B cell (primary cell): ENCODE results near the gene CEMIP2. TPM values are rescaled to one million over a fixed set of nuclear protein-coding genes. Genes with fewer than 3 reads are reported as not detected.
A peak's percentile ranks its signal among the peaks of the same experiment; 100 is the strongest.

Experiments
- ATAC-seq: fragments of 200-7000 bp; cut with Tn5 transposase; one replicate; pipeline ENCODE4 v1.10.0; 2021; ENCODE audit warnings: low read depth, mild to moderate bottlenecking, moderate number of reproducible peaks, moderate library complexity
- CTCF ChIA-PET: fragments of 350-600 bp; sonication (Branson Sonifier 250); formaldehyde crosslinking; loops from one replicate; lab custom pipeline; 2021; ENCODE audit warnings: antibody characterized with exemption, inconsistent platforms; lab: Charles Lee
- POLR2A ChIA-PET: fragments of 350-600 bp; sonication (Branson Sonifier 250); formaldehyde crosslinking; loops from one replicate; lab custom pipeline; 2021; ENCODE audit warnings: antibody characterized with exemption; lab: Charles Lee
- DNase-seq: peaks from one replicate; pipeline ENCODE4 v3.0.0; 2013
- H2AFZ ChIP-seq: 2 replicates; pipeline ENCODE4 v1.6.1; 2012; ENCODE audit warnings: mild to moderate bottlenecking, low read depth, low read length; ENCODE audit not compliant: insufficient read depth, poor library complexity, severe bottlenecking
- H3K27ac ChIP-seq, 2 donors: 1 replicate in 1 of 2; 2 replicates in 1 of 2; pipeline ENCODE4 v1.5.1; 2012 to 2013; ENCODE audit warnings: low read length in 2 of 2, mild to moderate bottlenecking in 2 of 2, moderate library complexity in 1 of 2
- H3K27me3 ChIP-seq, 4 experiments: fragments of 200-600 bp in 1 of 4; sonication (generic) in 1 of 4; replicated peaks in 1 of 4; 1 replicate in 2 of 4; 2 replicates in 2 of 4; pipeline versions ENCODE4 v1.6.1 to v1.7.0; 2013 to 2016; ENCODE audit warnings: low read length in 3 of 4, mild to moderate bottlenecking in 2 of 4, mixed read lengths in 1 of 4, moderate library complexity in 1 of 4; ENCODE audit not compliant: insufficient read depth in 4 of 4, control insufficient read depth in 3 of 4; ENCODE audit errors: control extremely low read depth in 1 of 4
- H3K36me3 ChIP-seq, 2 experiments: replicated peaks in 1 of 2; 1 replicate in 1 of 2; 2 replicates in 1 of 2; pipeline versions ENCODE4 v1.6.1 to v1.7.1; 2013; ENCODE audit warnings: low read length in 1 of 2; ENCODE audit not compliant: insufficient read depth in 2 of 2, control insufficient read depth in 1 of 2; ENCODE audit errors: control extremely low read depth in 1 of 2, extremely low read depth in 1 of 2
- H3K4me1 ChIP-seq, 2 donors: fragments of 200-600 bp in 1 of 2; sonication (generic) in 1 of 2; 1 replicate in 1 of 2; 2 replicates in 1 of 2; pipeline versions ENCODE4 v1.5.1 to v1.6.1; 2013 to 2017; ENCODE audit warnings: low read length in 2 of 2; ENCODE audit not compliant: control insufficient read depth in 2 of 2, insufficient read depth in 2 of 2
- H3K4me2 ChIP-seq: replicated peaks from 2 replicates; pipeline ENCODE3; 2012; ENCODE audit warnings: mild to moderate bottlenecking, low read depth, low read length; ENCODE audit not compliant: poor library complexity, severe bottlenecking
- H3K4me3 ChIP-seq, 5 experiments: fragments of 200-600 bp in 1 of 5; sonication (generic) in 1 of 5; 1 replicate in 3 of 5; 2 replicates in 2 of 5; pipeline versions ENCODE4 v1.5.1 to v1.7.0; 2011 to 2016; ENCODE audit warnings: low read length in 4 of 5, mild to moderate bottlenecking in 4 of 5, low read depth in 2 of 5, control low read depth in 1 of 5, moderate library complexity in 1 of 5; ENCODE audit not compliant: insufficient read depth in 1 of 5; ENCODE audit errors: control extremely low read depth in 1 of 5, extremely low read depth in 1 of 5
- H3K79me2 ChIP-seq: fragments of 200-600 bp; sonication (generic); one replicate; pipeline ENCODE4 v1.6.0; 2016; ENCODE audit warnings: low read length; ENCODE audit not compliant: control insufficient read depth, insufficient read depth
- H3K9ac ChIP-seq: fragments of 200-600 bp; sonication (generic); 2 replicates; pipeline ENCODE4 v1.6.1; 2017; ENCODE audit warnings: mild to moderate bottlenecking, low read length, moderate library complexity
- H3K9me3 ChIP-seq, 3 donors: one replicate each; pipeline versions ENCODE4 v1.6.1 to v1.7.1; 2013; ENCODE audit warnings: low read length in 2 of 3; ENCODE audit not compliant: control insufficient read depth in 2 of 3, insufficient read depth in 1 of 3; ENCODE audit errors: control extremely low read depth in 1 of 3
- H4K20me1 ChIP-seq: 2 replicates; pipeline ENCODE4 v1.6.0; 2012; ENCODE audit warnings: mild to moderate bottlenecking, low read length; ENCODE audit not compliant: insufficient read depth, control insufficient read depth, poor library complexity, severe bottlenecking
- H3K27ac Mint-ChIP-seq: one replicate; pipeline ENCODE4 v1.8.0; 2021; ENCODE audit warnings: mixed read lengths
- H3K27me3 Mint-ChIP-seq: one replicate; pipeline ENCODE4 v1.8.0; 2021; ENCODE audit warnings: mixed read lengths
- H3K4me1 Mint-ChIP-seq: one replicate; pipeline ENCODE4 v1.8.0; 2021; ENCODE audit warnings: mixed read lengths
- H3K4me3 Mint-ChIP-seq: one replicate; pipeline ENCODE4 v1.8.0; 2021; ENCODE audit warnings: mixed read lengths
- H3K9me3 Mint-ChIP-seq: one replicate; pipeline ENCODE4 v1.8.0; 2022; ENCODE audit warnings: mixed read lengths; ENCODE audit not compliant: insufficient read depth
- CTCF ChIP-seq: fragments of 200-600 bp; IDR thresholded peaks from one replicate; pipeline ENCODE4 v1.8.0; 2022; ENCODE audit warnings: antibody characterized with exemption, mild to moderate bottlenecking
- EZH2 ChIP-seq: IDR thresholded peaks from 2 replicates; pipeline ENCODE4 v1.6.1; 2012; ENCODE audit warnings: borderline replicate concordance, low read depth, mild to moderate bottlenecking, moderate library complexity, low read length; ENCODE audit not compliant: insufficient read depth, poor library complexity, severe bottlenecking
- WGBS: methylation state at CpG from one replicate; pipeline ENCODE4 v1.1.5; 2013; ENCODE audit warnings: missing lambda C conversion rate; ENCODE audit not compliant: insufficient coverage; 5-methylcytosine and 5-hydroxymethylcytosine counted together
- intact Hi-C: fragments of 100-400 bp; cut with micrococcal nuclease; formaldehyde crosslinking; loops from one replicate; pipeline ENCODE4 v1.10.0; 2022
- polyA plus RNA-seq: library from polyadenylated mRNA; depleted of rRNA; stranded (reverse); fragments of >200 nt; gene quantifications from 2 replicates; pipeline ENCODE4 v1.2.3, GENCODE V29; 2012
- total RNA-seq, 2 donors: library from RNA; stranded (reverse); fragments of 120-200 nt in 1 of 2; gene quantifications; 1 replicate in 1 of 2; 2 replicates in 1 of 2; pipeline versions ENCODE4 v1.2.3 to v1.2.4, GENCODE V29; 2013 to 2022

The CEMIP2 gene
- total and polyA plus RNA-seq, 2 donors (not counting 1 experiment from before 2014, with no cell fraction given): 35.4 to 90.6 TPM

GRCh38 chr9:71754151-71754550 lies 14.2 kb downstream of the CEMIP2 start:
- peaks cover 76% of the 10 kb centered on the region for H3K79me2 ChIP-seq
- CTCF ChIA-PET: no interaction called here
- POLR2A ChIA-PET: no interaction called here

GRCh38 chr9:71752928-71753327 lies 15.4 kb downstream of the CEMIP2 start:
- H3K9ac ChIP-seq: no peak overlapping the region
- no peak overlapping the region for H3K4me3 Mint-ChIP-seq
- ATAC-seq (no peak), DNase-seq (no peak)
- H3K79me2 ChIP-seq: peaks cover 64% of the 10 kb centered on the region
- peaks cover 50% of the 10 kb centered on the region for H3K4me1 Mint-ChIP-seq
- H3K4me3 ChIP-seq: no peak overlapping the region
- H3K27me3 ChIP-seq: no peaks in the 10 kb centered on the region
- peaks cover 4 to 21% of the 10 kb centered on the region in 2 experiments for H3K36me3 ChIP-seq
- no peaks in the 10 kb centered on the region for H3K27me3 Mint-ChIP-seq
- no peak overlapping the region for H2AFZ ChIP-seq
- ChIA-PET POLR2A (no interaction called here), CTCF (interaction anchor here (1.8 kb wide), 1 partner anchor 12 kb away, joined by 4 read pairs; no protein-coding TSS in a partner anchor)
- H3K9me3 ChIP-seq: no peaks in the 10 kb centered on the region
- H3K4me1 ChIP-seq: peaks cover 9 to 15% of the 10 kb centered on the region in 2 donors
- TF ChIP-seq EZH2: no peak
- TF ChIP-seq CTCF: no peak
- no peak overlapping the region for H3K4me2 ChIP-seq
- H3K27ac ChIP-seq: peak overlapping the region in 1 of 2 donors; percentile 31
- intact Hi-C loops: no loop called here
- H3K27ac Mint-ChIP-seq: peak overlapping the region; percentile 4
- H3K9me3 Mint-ChIP-seq: no peaks in the 10 kb centered on the region
- WGBS: 92% methylated on average over 2 of the region's 3 CpGs
- H4K20me1 ChIP-seq: peaks cover 47% of the 10 kb centered on the region

More at GRCh38 chr9:71754151-71754550, 14.2 kb downstream of the CEMIP2 start:
- no peak overlapping the region for H2AFZ ChIP-seq
- H3K27me3 ChIP-seq: no peaks in the 10 kb centered on the region
- H3K27me3 Mint-ChIP-seq: no peaks in the 10 kb centered on the region
- no peaks in the 10 kb centered on the region for H3K9me3 ChIP-seq
- no peak overlapping the region for H3K4me2 ChIP-seq
- H4K20me1 ChIP-seq: peaks cover 59% of the 10 kb centered on the region
- H3K27ac ChIP-seq: no peak overlapping the region
- H3K27ac Mint-ChIP-seq: no peak overlapping the region
- no peaks in the 10 kb centered on the region for H3K9me3 Mint-ChIP-seq
- intact Hi-C loops: no loop called here
- H3K4me1 ChIP-seq: peaks cover 18 to 21% of the 10 kb centered on the region in 2 donors
- no peak for ATAC-seq
- no CpG with 5 or more reads among the region's 4 CpGs for WGBS
- no peak for TF ChIP-seq CTCF
- no peak for TF ChIP-seq EZH2
- no peak overlapping the region for H3K4me3 Mint-ChIP-seq
- DNase-seq: no peak
- peaks cover 55% of the 10 kb centered on the region for H3K4me1 Mint-ChIP-seq
- no peak overlapping the region for H3K4me3 ChIP-seq
- no peak overlapping the region for H3K9ac ChIP-seq
- peaks cover 4 to 15% of the 10 kb centered on the region in 2 experiments for H3K36me3 ChIP-seq
